AG04450 (cell line): ENCODE data around the gene LGR6. TPM values are rescaled to one million over a fixed set of nuclear protein-coding genes. Genes with fewer than 3 reads are reported as not detected.

Experiments
- CTCF ChIA-PET: fragments of 300-600, 350-600 bp; formaldehyde crosslinking; extraction: SDS; loops from one replicate; lab custom pipeline; 2022; ENCODE audit warnings: antibody characterized with exemption, inconsistent platforms; lab: Charles Lee
- POLR2A ChIA-PET: fragments of 350-600 bp; formaldehyde crosslinking; extraction: SDS; loops from one replicate; lab custom pipeline; 2021; ENCODE audit warnings: antibody characterized with exemption, inconsistent platforms; lab: Yijun Ruan, JAX
- DNase-seq: peaks from one replicate; pipeline ENCODE4 v3.0.0-alpha.2; 2011; ENCODE audit warnings: low read depth, low spot score
- H3K27ac ChIP-seq: one replicate; pipeline ENCODE4 v1.5.1; 2012; ENCODE audit warnings: low read depth, low read length, control low read depth
- H3K27me3 ChIP-seq: one replicate; pipeline ENCODE4 v1.6.0; 2012; ENCODE audit warnings: low read length; ENCODE audit not compliant: control insufficient read depth, insufficient read depth
- H3K4me3 ChIP-seq: 2 replicates; pipeline ENCODE4 v1.5.1; 2011; ENCODE audit warnings: mild to moderate bottlenecking, low read depth, low read length, control low read depth
- H3K9me3 ChIP-seq: 2 replicates; pipeline ENCODE4 v1.5.1; 2012; ENCODE audit warnings: low read length; ENCODE audit not compliant: control insufficient read depth, insufficient read depth
- polyA plus RNA-seq: library from polyadenylated mRNA; depleted of rRNA; stranded (reverse); fragments of >200 nt; gene quantifications from 2 replicates; pipeline ENCODE4 v1.2.3, GENCODE V29; 2011
- TF ChIP-seq, protein P1 (sequence below): IDR thresholded peaks from 2 replicates; pipeline ENCODE4 v1.5.1; 2011; ENCODE audit warnings: low read depth, low read length, control low read depth, inconsistent platforms

LGR6 gene
- polyA plus RNA-seq, 1 experiment = not detected

DNA sequence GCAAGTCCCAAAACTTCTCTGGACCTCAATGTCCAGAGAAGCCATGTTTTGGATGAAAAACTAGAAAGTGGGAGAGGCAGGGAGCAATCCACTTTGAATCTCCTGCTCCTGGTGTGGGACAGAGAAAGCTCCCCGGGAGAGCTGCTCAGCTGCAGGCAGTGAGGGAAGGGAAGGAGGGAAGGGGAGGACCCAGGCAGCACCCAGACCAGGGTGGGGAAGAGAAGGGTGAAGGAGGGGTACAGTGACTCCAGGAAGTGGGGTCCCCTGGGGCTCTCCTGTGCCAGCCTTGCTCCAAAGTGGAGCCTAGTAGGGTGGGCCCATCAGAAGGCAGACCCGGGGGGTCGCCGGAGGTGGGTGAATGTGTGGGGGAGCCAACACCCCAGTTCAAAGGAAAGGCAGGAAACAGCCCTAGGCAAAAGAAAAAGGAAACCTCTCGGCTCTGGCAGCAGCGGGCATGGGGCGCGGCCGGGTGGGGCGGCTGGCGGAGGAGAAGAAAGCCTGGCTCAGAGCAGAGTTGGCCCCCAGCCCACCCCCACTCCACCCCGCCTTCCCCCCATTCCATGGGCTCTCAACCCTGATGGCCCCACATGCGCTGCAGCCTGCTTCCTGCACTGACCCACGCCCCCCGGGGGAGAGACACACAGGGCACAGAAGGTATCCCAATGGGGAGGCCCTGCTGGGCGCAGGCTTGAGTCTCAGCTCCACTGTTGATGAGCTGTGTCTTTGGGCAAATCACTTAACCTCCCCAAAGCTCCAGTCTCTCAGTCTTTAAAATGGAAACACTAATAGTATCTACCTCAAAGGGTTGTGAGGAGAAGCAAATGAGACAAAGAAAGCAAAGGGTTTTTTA is 5.7 kb downstream of the LGR6 start:
- H3K27me3 ChIP-seq = peaks cover 56% of the 10 kb centered on the region
- ChIA-PET CTCF (interaction anchor here (2.3 kb wide), 1 partner anchor 10 kb away, joined by 9 read pairs; no protein-coding TSS in a partner anchor), POLR2A (no interaction called here)
- peaks cover 1% of the 10 kb centered on the region; the same call in 1 of the 2 replicates for H3K9me3 ChIP-seq
- TF ChIP-seq, protein P1, sequence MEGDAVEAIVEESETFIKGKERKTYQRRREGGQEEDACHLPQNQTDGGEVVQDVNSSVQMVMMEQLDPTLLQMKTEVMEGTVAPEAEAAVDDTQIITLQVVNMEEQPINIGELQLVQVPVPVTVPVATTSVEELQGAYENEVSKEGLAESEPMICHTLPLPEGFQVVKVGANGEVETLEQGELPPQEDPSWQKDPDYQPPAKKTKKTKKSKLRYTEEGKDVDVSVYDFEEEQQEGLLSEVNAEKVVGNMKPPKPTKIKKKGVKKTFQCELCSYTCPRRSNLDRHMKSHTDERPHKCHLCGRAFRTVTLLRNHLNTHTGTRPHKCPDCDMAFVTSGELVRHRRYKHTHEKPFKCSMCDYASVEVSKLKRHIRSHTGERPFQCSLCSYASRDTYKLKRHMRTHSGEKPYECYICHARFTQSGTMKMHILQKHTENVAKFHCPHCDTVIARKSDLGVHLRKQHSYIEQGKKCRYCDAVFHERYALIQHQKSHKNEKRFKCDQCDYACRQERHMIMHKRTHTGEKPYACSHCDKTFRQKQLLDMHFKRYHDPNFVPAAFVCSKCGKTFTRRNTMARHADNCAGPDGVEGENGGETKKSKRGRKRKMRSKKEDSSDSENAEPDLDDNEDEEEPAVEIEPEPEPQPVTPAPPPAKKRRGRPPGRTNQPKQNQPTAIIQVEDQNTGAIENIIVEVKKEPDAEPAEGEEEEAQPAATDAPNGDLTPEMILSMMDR = no peak
- no peak overlapping the region for H3K27ac ChIP-seq
- DNase-seq = no peak
- H3K4me3 ChIP-seq = no peak overlapping the region

DNA sequence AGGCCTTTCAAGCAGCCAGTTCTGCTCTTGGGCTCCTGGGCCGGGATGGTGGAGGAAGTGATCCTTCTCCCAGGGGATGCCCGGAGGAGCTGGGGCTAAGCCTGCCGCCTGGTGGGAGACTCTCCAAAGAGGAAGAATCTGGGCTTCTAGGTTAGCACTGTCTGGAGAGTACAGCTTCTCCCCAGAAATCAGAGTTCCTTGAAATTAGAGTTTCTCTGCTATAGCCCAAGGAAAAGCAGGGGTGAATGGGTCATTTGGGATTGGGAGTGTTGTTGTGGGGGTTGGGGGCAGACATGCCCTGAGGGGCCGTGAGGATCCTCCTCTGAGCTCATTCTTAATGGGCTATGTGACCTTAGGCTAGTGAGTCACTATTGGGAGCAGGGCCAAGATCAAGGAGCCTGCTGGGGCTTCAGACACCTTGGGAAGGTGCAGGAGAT is 6.5 kb downstream of the LGR6 start:
- no peak overlapping the region for H3K4me3 ChIP-seq
- peaks cover 49% of the 10 kb centered on the region for H3K27me3 ChIP-seq
- ChIA-PET POLR2A (no interaction called here), CTCF (interaction anchor here (0.9 to 2.3 kb wide), 2 partner anchors 11 to 16 kb away, joined by 3 to 9 read pairs; no protein-coding TSS in a partner anchor)
- DNase-seq = no peak
- H3K27ac ChIP-seq = no peak overlapping the region
- H3K9me3 ChIP-seq = peaks cover 4% of the 10 kb centered on the region; the same call in 1 of the 2 replicates
- TF ChIP-seq, protein P1 = no peak

DNA sequence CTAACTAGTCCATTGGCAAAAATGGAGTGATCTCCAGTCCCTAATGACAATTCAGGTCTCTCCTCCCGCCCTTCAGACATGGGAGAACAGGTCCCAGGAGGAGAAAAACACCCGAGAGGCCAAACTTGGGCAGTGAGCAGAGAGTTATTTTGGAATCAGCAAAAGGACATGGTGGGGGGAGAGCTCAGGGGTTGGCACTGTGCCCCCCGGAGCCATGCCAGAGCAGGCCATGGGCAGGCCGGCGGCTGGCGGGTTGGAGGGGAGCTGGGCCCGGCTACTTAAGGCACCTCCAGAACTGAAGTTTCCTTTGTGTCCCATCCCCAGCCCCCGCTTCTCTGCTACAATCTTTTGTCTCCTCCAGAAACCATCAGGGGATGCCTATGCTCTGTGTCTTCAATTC is 7.1 kb downstream of the LGR6 start:
- TF ChIP-seq, protein P1 = no peak
- Histone ChIP-seq H3K4me3 (no peak overlapping the region), H3K27me3 (peaks cover 45% of the 10 kb centered on the region), H3K9me3 (peaks cover 4% of the 10 kb centered on the region; the same call in 1 of the 2 replicates), H3K27ac (no peak overlapping the region)
- DNase-seq = no peak
- ChIA-PET POLR2A (no interaction called here), CTCF (interaction anchor here (0.9 to 2.3 kb wide), 2 partner anchors 12 to 17 kb away, joined by 3 to 9 read pairs; no protein-coding TSS in a partner anchor)

DNA sequence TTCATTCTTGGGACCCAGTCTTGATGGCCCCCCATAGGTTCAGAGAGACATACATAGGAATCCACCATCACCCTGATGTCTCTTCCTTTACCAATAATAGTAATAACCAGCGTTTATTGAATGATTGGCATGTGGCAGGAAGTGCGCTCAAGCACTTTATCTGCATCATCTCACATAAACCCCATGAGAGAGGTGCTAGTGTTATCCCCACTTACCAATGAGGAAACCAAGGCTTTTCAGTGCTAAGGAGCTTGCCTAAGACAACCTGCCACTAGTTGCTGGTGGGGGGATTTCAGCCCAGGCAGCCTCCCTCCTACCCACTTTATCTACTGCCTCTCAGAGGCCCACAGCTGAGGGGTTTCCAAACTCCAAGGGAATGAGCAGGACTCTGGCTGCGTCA is 7.7 kb downstream of the LGR6 start:
- peaks cover 4% of the 10 kb centered on the region; the same call in 1 of the 2 replicates for H3K9me3 ChIP-seq
- no peak overlapping the region for H3K27ac ChIP-seq
- no peak for DNase-seq
- TF ChIP-seq, protein P1 = no peak
- POLR2A ChIA-PET = no interaction called here
- peaks cover 39% of the 10 kb centered on the region for H3K27me3 ChIP-seq
- CTCF ChIA-PET = interaction anchor here (2.3 kb wide), 1 partner anchor 12 kb away, joined by 9 read pairs; no protein-coding TSS in a partner anchor
- H3K4me3 ChIP-seq = no peak overlapping the region

DNA sequence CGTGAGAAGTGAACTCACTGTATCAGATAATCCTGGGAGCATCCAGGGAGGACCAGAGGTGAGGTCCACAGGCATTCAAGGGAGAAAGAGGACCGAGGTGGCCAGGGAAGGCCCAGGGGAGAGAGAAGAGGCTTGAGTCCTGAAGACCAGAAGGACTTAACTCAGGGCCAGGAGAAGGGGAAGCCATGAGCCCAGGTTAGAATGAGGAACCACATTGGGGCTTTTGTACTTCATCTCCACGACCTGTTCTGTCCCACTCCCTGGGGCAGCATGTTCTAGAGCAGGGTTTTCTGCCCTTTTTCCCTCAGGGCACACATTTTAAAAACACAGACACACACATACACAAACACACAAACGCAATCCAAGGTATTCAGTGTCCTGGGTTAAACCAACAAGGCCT is 8.4 kb downstream of the LGR6 start:
- peaks cover 4% of the 10 kb centered on the region; the same call in 1 of the 2 replicates for H3K9me3 ChIP-seq
- no peak overlapping the region for H3K27ac ChIP-seq
- peaks cover 33% of the 10 kb centered on the region for H3K27me3 ChIP-seq
- ChIA-PET POLR2A (no interaction called here), CTCF (interaction anchor here (1.1 to 2.3 kb wide), 3 partner anchors 13 to 114 kb away, joined by 3 to 9 read pairs (median 4); no protein-coding TSS in a partner anchor)
- TF ChIP-seq, protein P1 = no peak
- H3K4me3 ChIP-seq = no peak overlapping the region
- DNase-seq = no peak
